Progenitor cell of endocrine pancreas (in vitro differentiated cells): Measurements from ENCODE around the gene STARD13. TPM values are rescaled to one million over a fixed set of nuclear protein-coding genes. Genes with fewer than 3 reads are reported as not detected.

Source experiments
- DNase-seq: peaks from one replicate; pipeline ENCODE4 v3.0.0; 2021; ENCODE audit warnings: low spot score; ENCODE audit not compliant: unreplicated experiment
- H3K27ac Mint-ChIP-seq: 2 replicates; pipeline ENCODE4 v1.8.0; 2021; ENCODE audit warnings: mild to moderate bottlenecking, moderate library complexity, mixed read lengths
- H3K27me3 Mint-ChIP-seq: 2 replicates; pipeline ENCODE4 v1.8.0; 2021; ENCODE audit warnings: mixed read lengths
- H3K36me3 Mint-ChIP-seq: 2 replicates; pipeline ENCODE4 v1.8.0; 2022; ENCODE audit warnings: mixed read lengths; ENCODE audit not compliant: insufficient read depth
- H3K4me1 Mint-ChIP-seq: 2 replicates; pipeline ENCODE4 v1.8.0; 2021; ENCODE audit warnings: low read depth, mixed read lengths
- H3K4me3 Mint-ChIP-seq: 2 replicates; pipeline ENCODE4 v1.8.0; 2021; ENCODE audit warnings: low read depth, mild to moderate bottlenecking, moderate library complexity, mixed read lengths
- H3K9me3 Mint-ChIP-seq: 2 replicates; pipeline ENCODE4 v1.8.0; 2021; ENCODE audit warnings: low read depth, mixed read lengths
- CTCF ChIP-seq: fragments of 200-600 bp; sonication (generic); IDR thresholded peaks from one replicate; pipeline ENCODE4 v1.5.0; 2021; ENCODE audit warnings: antibody characterized with exemption, mild to moderate bottlenecking; ENCODE audit not compliant: unreplicated experiment
- total RNA-seq: library from RNA; stranded (reverse); gene quantifications from 2 replicates; pipeline ENCODE4 v1.2.1, GENCODE V29; 2021

The STARD13 gene
- total RNA-seq, 1 donor from 2014 or later: 11.7 TPM

GRCh38 chr13:33256148-33256840 is 29.3 kb downstream of the STARD13 start:
- Mint-ChIP-seq H3K27me3 (no peaks in the 10 kb centered on the region), H3K27ac (no peak overlapping the region), H3K9me3 (no peaks in the 10 kb centered on the region), H3K36me3 (no peaks in the 10 kb centered on the region), H3K4me3 (no peak overlapping the region), H3K4me1 (no peaks in the 10 kb centered on the region)
- TF ChIP-seq CTCF: no peak
- no peak for DNase-seq

- H3K9me3 Mint-ChIP-seq: peaks cover 3% of the 10 kb centered on the region
- no peaks in the 10 kb centered on the region for H3K36me3 Mint-ChIP-seq
- no peak overlapping the region for H3K4me3 Mint-ChIP-seq
- H3K4me1 Mint-ChIP-seq: peaks cover 6% of the 10 kb centered on the region
- TF ChIP-seq CTCF: no peak
- H3K27ac Mint-ChIP-seq: no peak overlapping the region
- H3K27me3 Mint-ChIP-seq: no peaks in the 10 kb centered on the region
- no peak for DNase-seq
These were observed 33.4 kb downstream of the STARD13 start for GRCh38 chr13:33252135-33252534.

GRCh38 chr13:33251131-33251661 is 34.4 kb downstream of the STARD13 start:
- Mint-ChIP-seq H3K4me3 (no peak overlapping the region), H3K9me3 (peaks cover 3% of the 10 kb centered on the region), H3K36me3 (no peaks in the 10 kb centered on the region), H3K27me3 (no peaks in the 10 kb centered on the region), H3K4me1 (peaks cover 6% of the 10 kb centered on the region), H3K27ac (no peak overlapping the region)
- no peak for DNase-seq
- TF ChIP-seq CTCF: no peak

GRCh38 chr13:33250609-33251008 is 34.9 kb downstream of the STARD13 start:
- Mint-ChIP-seq H3K9me3 (peaks cover 3% of the 10 kb centered on the region), H3K36me3 (no peaks in the 10 kb centered on the region), H3K4me3 (no peak overlapping the region), H3K27me3 (no peaks in the 10 kb centered on the region), H3K4me1 (peaks cover 6% of the 10 kb centered on the region), H3K27ac (no peak overlapping the region)
- no peak for DNase-seq
- no peak for TF ChIP-seq CTCF

GRCh38 chr13:33249894-33250293 is 35.7 kb downstream of the STARD13 start:
- peaks cover 3% of the 10 kb centered on the region for H3K9me3 Mint-ChIP-seq
- H3K4me1 Mint-ChIP-seq: peaks cover 6% of the 10 kb centered on the region

More at GRCh38 chr13:33249894-33250293, 35.7 kb downstream of the STARD13 start:
- H3K4me3 Mint-ChIP-seq: no peak overlapping the region
- TF ChIP-seq CTCF: no peak
- no peaks in the 10 kb centered on the region for H3K36me3 Mint-ChIP-seq
- H3K27me3 Mint-ChIP-seq: no peaks in the 10 kb centered on the region
- no peak overlapping the region for H3K27ac Mint-ChIP-seq
- DNase-seq: no peak
